Subcutaneous abdominal adipose tissue (tissue), 5 donors: ENCODE data around the gene VAV2.

Experiments used
- H3K27ac ChIP-seq: one replicate; pipeline ENCODE4 v1.7.0; 2013; ENCODE audit warnings: low read depth, mild to moderate bottlenecking, inconsistent platforms, low read length, moderate library complexity
- H3K27me3 ChIP-seq, 5 donors: one replicate each; pipeline ENCODE4 v1.7.0; 2013; ENCODE audit warnings: low read length in 5 of 5, inconsistent platforms in 1 of 5; ENCODE audit not compliant: control insufficient read depth in 5 of 5, insufficient read depth in 4 of 5
- H3K36me3 ChIP-seq, 5 donors: one replicate each; pipeline ENCODE4 v1.7.0; 2013; ENCODE audit warnings: low read length in 5 of 5; ENCODE audit not compliant: control insufficient read depth in 5 of 5, insufficient read depth in 5 of 5
- H3K4me1 ChIP-seq, 5 donors: one replicate each; pipeline ENCODE4 v1.7.0; 2013; ENCODE audit warnings: low read length in 5 of 5, mild to moderate bottlenecking in 3 of 5, moderate library complexity in 1 of 5; ENCODE audit not compliant: control insufficient read depth in 5 of 5, insufficient read depth in 5 of 5
- H3K4me3 ChIP-seq, 5 donors: one replicate each; pipeline ENCODE4 v1.7.0; 2013; ENCODE audit warnings: low read length in 5 of 5, low read depth in 1 of 5
- H3K9ac ChIP-seq, 5 donors: one replicate each; pipeline ENCODE4 v1.7.0; 2013; ENCODE audit warnings: low read length in 5 of 5, mild to moderate bottlenecking in 4 of 5, moderate library complexity in 3 of 5
- H3K9me3 ChIP-seq, 5 donors: one replicate each; pipeline ENCODE4 v1.7.0; 2013; ENCODE audit warnings: low read length in 5 of 5; ENCODE audit not compliant: control insufficient read depth in 5 of 5
- donor health status: healthy.
- donor health status: healthy.
- donor health status: healthy.
- donor health status: healthy.
- donor health status: healthy.

Gene VAV2

GRCh38 chr9:133740911-133741310 lies 251.2 kb downstream of the VAV2 start:
- Histone ChIP-seq H3K9ac (no peak overlapping the region), H3K4me1 (peaks cover 4 to 17% (median 14%) of the 10 kb centered on the region in 5 donors), H3K27ac (no peak overlapping the region), H3K36me3 (no peaks in the 10 kb centered on the region), H3K9me3 (no peaks in the 10 kb centered on the region), H3K27me3 (peaks cover 0 to 7% (median 4%) of the 10 kb centered on the region in 5 donors), H3K4me3 (no peak overlapping the region)

- H3K4me3 ChIP-seq, result no peak overlapping the region
- no peak overlapping the region for H3K9ac ChIP-seq
- H3K27ac ChIP-seq, result no peak overlapping the region
- H3K36me3 ChIP-seq, result no peaks in the 10 kb centered on the region
- no peaks in the 10 kb centered on the region for H3K9me3 ChIP-seq
- H3K4me1 ChIP-seq, result peaks cover 4 to 17% (median 14%) of the 10 kb centered on the region in 5 donors
- H3K27me3 ChIP-seq, result peaks cover 3 to 10% (median 6%) of the 10 kb centered on the region in 5 donors
Measured at GRCh38 chr9:133739408-133740280, 252.5 kb downstream of the VAV2 start.

- H3K27ac ChIP-seq, result no peak overlapping the region
- H3K27me3 ChIP-seq, result peaks cover 3 to 10% (median 6%) of the 10 kb centered on the region in 5 donors
- H3K9ac ChIP-seq, result peak overlapping the region in 1 of 5 donors; percentile 36
- no peaks in the 10 kb centered on the region for H3K36me3 ChIP-seq
- peak overlapping the region in 4 of 5 donors; percentile 57 to 64 (median 64) for H3K4me3 ChIP-seq
- no peaks in the 10 kb centered on the region for H3K9me3 ChIP-seq
- peaks cover 4 to 17% (median 14%) of the 10 kb centered on the region in 5 donors for H3K4me1 ChIP-seq
Measured at GRCh38 chr9:133738640-133739225, 253.4 kb downstream of the VAV2 start.

DNA sequence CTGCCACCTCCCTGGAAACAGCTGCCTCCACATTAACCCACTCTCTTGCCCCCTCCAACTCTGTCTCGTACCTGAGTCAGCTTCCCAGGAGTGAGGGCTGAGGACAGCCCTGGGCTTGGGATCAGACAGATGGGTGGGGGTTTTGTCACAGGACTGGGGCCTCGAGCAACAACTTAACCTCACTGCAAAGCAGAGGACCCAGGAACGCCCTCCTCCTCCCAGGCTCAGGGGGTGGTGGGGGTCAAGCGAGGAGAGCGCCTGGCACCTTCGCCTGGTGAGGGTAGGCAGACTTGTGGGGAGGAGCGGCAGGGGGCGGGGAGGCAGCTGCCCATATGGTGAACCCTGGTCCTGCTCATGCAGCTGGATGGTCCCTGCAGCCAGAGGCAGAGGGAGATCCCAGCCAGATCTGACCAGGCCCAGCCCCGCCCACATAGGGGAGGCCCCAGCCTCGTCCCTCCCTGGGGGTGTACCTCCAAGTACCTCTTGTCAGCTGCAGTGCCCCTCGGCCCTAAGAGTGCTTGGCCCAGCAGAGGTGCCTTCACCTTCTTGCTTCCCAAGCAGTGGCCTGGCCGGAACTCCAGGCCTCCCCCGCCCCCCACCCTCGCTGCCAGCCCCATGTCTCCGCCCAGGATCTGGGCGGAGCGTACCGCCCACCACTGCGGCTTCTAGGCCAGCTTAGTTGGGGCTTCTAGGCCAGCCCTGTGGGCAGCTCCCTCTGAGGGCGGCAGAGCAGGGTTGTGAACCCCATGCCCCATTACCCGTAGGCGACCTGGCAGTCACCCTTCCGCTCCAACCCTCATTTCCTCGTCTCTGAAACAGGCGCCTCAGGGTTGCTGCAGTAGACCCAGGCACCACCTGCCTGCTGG lies 254.1 kb downstream of the VAV2 start, which contains the start of gene SARDH:
TSS of gene SARDH (minus strand) at position 579 of the 866 bp plus-strand sequence. CDS start 4,179 bp downstream, outside the sequence.
- Histone ChIP-seq H3K4me3 (peak within 1 kb of the TSS in 4 of 5 donors; percentile 57 to 64 (median 64)), H3K27me3 (peaks cover 4 to 13% (median 8%) of the 10 kb centered on the region in 5 donors), H3K36me3 (no peaks in the 10 kb centered on the region), H3K9me3 (no peaks in the 10 kb centered on the region), H3K27ac (no peak within 1 kb of the TSS), H3K9ac (peak within 1 kb of the TSS in 3 of 5 donors; percentile 13 to 37 (median 36)), H3K4me1 (peaks cover 4 to 17% (median 14%) of the 10 kb centered on the region in 5 donors)

GRCh38 chr9:133737071-133737773 lies 254.9 kb downstream of the VAV2 start:
- no peaks in the 10 kb centered on the region for H3K36me3 ChIP-seq
- no peaks in the 10 kb centered on the region for H3K9me3 ChIP-seq
- peak overlapping the region in 2 of 5 donors; percentile 57 to 64 for H3K4me3 ChIP-seq
- H3K27me3 ChIP-seq, result peaks cover 4 to 14% (median 7%) of the 10 kb centered on the region in 5 donors
- H3K27ac ChIP-seq, result no peak overlapping the region
- peak overlapping the region in 1 of 5 donors; percentile 36 for H3K9ac ChIP-seq
- H3K4me1 ChIP-seq, result peaks cover 4 to 17% (median 14%) of the 10 kb centered on the region in 5 donors

DNA sequence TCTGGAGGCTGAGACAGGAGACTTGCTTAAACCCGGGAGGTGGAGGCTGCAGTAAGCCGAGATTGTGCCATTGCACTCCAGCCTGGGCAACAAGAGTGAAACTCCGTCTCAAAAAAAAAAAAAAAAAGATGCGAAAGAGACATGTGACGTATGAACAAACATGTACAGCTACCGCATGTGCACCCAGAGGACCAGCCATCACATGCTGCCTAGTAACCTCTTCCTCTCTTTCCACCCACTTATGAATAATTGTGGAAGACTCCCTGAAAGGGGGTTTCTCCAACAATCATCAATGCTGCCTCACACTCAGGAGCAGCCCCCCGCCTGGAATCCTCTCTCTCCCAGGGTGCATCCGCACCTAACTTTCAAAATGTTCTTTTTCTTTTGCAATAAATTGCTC lies 256.2 kb downstream of the VAV2 start:
- Histone ChIP-seq H3K4me3 (no peak overlapping the region), H3K9ac (no peak overlapping the region), H3K9me3 (no peaks in the 10 kb centered on the region), H3K4me1 (peaks cover 4 to 17% (median 14%) of the 10 kb centered on the region in 5 donors), H3K27ac (no peak overlapping the region), H3K27me3 (peaks cover 4 to 14% (median 8%) of the 10 kb centered on the region in 5 donors), H3K36me3 (no peaks in the 10 kb centered on the region)

GRCh38 chr9:133735415-133735775 lies 256.7 kb downstream of the VAV2 start:
- Histone ChIP-seq H3K4me3 (no peak overlapping the region), H3K27me3 (peaks cover 4 to 14% (median 8%) of the 10 kb centered on the region in 5 donors), H3K36me3 (no peaks in the 10 kb centered on the region)

GRCh38 chr9:133734590-133735414 lies 257.3 kb downstream of the VAV2 start:
- no peaks in the 10 kb centered on the region for H3K36me3 ChIP-seq
- H3K4me1 ChIP-seq, result peaks cover 4 to 17% (median 14%) of the 10 kb centered on the region in 5 donors
- no peaks in the 10 kb centered on the region for H3K9me3 ChIP-seq
- H3K9ac ChIP-seq, result no peak overlapping the region
- H3K4me3 ChIP-seq, result no peak overlapping the region
- peaks cover 4 to 14% (median 8%) of the 10 kb centered on the region in 5 donors for H3K27me3 ChIP-seq
- no peak overlapping the region for H3K27ac ChIP-seq

More at GRCh38 chr9:133735415-133735775, 256.7 kb downstream of the VAV2 start:
- Histone ChIP-seq H3K9me3 (no peaks in the 10 kb centered on the region), H3K4me1 (peaks cover 4 to 17% (median 14%) of the 10 kb centered on the region in 5 donors), H3K9ac (no peak overlapping the region), H3K27ac (no peak overlapping the region)
